ENCODE measurements around the gene DOHH.

DOHH gene

DNA sequence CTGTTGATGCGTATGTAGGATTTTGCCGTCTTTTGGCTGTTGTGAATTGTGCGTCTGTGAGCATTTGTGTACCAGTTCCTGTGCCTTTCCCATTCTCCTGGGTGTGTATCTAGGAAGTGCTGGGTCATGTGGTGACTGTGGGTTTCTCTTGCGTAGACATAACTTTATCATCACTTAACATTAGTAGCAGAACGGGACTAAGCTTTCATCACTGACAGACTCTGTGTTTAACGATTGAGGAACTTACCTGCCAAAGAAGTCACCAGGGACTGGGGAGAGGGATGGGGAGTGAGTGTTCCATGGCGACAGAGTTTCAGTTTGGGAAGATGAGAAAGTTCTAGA, 20.6 kb upstream of the DOHH start:
- peaks cover 57% of the 10 kb centered on the region for H3K79me2 ChIP-seq
- H3K4me1 ChIP-seq, result peaks cover 7% of the 10 kb centered on the region
- no peaks in the 10 kb centered on the region for H3K36me3 ChIP-seq (ENCODE audit: control insufficient read depth, insufficient read depth, low read length)
- H3K27ac ChIP-seq, result no peak overlapping the region
- H3K27me3 ChIP-seq (ENCODE audit: control insufficient read depth, insufficient read depth, low read length), result no peaks in the 10 kb centered on the region
- H2AFZ ChIP-seq, result no peak overlapping the region
- H3K9ac ChIP-seq, result no peak overlapping the region
- no peak overlapping the region for H3K4me3 ChIP-seq (ENCODE audit: low read depth, low read length)
- TF ChIP-seq, protein P1, sequence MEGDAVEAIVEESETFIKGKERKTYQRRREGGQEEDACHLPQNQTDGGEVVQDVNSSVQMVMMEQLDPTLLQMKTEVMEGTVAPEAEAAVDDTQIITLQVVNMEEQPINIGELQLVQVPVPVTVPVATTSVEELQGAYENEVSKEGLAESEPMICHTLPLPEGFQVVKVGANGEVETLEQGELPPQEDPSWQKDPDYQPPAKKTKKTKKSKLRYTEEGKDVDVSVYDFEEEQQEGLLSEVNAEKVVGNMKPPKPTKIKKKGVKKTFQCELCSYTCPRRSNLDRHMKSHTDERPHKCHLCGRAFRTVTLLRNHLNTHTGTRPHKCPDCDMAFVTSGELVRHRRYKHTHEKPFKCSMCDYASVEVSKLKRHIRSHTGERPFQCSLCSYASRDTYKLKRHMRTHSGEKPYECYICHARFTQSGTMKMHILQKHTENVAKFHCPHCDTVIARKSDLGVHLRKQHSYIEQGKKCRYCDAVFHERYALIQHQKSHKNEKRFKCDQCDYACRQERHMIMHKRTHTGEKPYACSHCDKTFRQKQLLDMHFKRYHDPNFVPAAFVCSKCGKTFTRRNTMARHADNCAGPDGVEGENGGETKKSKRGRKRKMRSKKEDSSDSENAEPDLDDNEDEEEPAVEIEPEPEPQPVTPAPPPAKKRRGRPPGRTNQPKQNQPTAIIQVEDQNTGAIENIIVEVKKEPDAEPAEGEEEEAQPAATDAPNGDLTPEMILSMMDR (IDR thresholded peaks at IDR 0.05), result no peak
- no peaks in the 10 kb centered on the region for H3K9me3 ChIP-seq (ENCODE audit: control insufficient read depth, low read length)
- no peak overlapping the region for H3K4me2 ChIP-seq (ENCODE audit: low read length)

DNA sequence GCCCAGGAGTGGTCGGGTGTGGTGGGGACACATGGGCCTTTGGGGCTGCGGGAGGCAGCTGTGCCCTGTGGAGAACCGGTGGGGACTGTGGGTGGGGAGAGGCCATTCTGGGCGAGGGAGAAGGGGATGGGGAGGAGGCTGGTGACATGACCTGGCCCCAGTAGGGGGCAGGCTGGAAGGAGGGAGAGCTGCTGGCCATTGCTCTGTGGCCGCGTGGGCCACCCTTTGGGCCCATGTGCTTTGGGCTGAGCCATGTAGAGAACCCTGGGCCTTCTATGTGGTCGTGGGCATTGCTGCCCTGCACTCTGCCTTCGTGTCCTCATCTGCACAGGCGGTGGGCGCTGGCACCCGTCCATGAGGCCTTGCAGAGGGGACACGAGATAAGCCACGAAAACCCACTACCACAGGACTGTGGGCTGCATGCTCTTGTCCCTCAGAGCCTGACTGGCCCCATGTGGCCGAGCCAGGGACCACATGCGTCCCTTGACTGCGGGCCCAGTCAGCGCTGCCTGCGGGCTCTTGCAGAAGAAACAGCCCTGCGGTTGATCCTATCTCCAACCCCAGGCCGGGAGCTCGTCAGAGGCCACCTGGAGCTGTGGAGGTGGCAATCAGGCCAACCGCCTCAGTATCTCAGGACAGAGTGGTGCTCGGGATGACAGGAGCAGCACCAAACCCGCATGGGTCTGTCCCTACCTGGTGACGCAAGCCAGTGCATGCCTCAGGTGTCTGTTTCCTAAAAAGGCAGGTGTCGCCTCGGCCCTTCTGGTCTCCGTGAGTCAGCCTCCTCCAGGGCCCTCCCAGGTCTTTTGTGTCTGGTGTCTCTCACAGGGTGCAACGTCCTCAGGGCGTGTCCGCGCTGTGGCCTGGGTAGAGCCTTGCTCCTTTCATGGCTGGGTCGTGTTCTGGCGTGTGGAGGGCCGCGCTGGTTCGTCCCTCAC, 20.0 kb upstream of the DOHH start:
- Histone ChIP-seq H3K4me3 (ENCODE audit: low read depth, low read length) (no peak overlapping the region), H3K4me2 (ENCODE audit: low read length) (no peak overlapping the region), H3K9me3 (ENCODE audit: control insufficient read depth, low read length) (no peaks in the 10 kb centered on the region), H2AFZ (no peak overlapping the region), H3K9ac (no peak overlapping the region), H3K27ac (no peak overlapping the region), H3K36me3 (ENCODE audit: control insufficient read depth, insufficient read depth, low read length) (no peaks in the 10 kb centered on the region), H3K79me2 (peaks cover 61% of the 10 kb centered on the region), H3K4me1 (peaks cover 7% of the 10 kb centered on the region), H3K27me3 (ENCODE audit: control insufficient read depth, insufficient read depth, low read length) (no peaks in the 10 kb centered on the region)
- TF ChIP-seq, protein P1 (IDR thresholded peaks at IDR 0.05), result no peak

GRCh38 chr19:3519126-3519525, 18.7 kb upstream of the DOHH start:
- Histone ChIP-seq H3K9me3 (ENCODE audit: control insufficient read depth, low read length) (no peaks in the 10 kb centered on the region), H3K27me3 (ENCODE audit: control insufficient read depth, insufficient read depth, low read length) (no peaks in the 10 kb centered on the region), H3K36me3 (ENCODE audit: control insufficient read depth, insufficient read depth, low read length) (no peaks in the 10 kb centered on the region), H3K4me1 (peaks cover 7% of the 10 kb centered on the region), H3K79me2 (peaks cover 70% of the 10 kb centered on the region), H3K27ac (no peak overlapping the region), H2AFZ (no peak overlapping the region), H3K9ac (no peak overlapping the region), H3K4me2 (ENCODE audit: low read length) (no peak overlapping the region), H3K4me3 (ENCODE audit: low read depth, low read length) (no peak overlapping the region)
- TF ChIP-seq, protein P1 (IDR thresholded peaks at IDR 0.05), result no peak

DNA sequence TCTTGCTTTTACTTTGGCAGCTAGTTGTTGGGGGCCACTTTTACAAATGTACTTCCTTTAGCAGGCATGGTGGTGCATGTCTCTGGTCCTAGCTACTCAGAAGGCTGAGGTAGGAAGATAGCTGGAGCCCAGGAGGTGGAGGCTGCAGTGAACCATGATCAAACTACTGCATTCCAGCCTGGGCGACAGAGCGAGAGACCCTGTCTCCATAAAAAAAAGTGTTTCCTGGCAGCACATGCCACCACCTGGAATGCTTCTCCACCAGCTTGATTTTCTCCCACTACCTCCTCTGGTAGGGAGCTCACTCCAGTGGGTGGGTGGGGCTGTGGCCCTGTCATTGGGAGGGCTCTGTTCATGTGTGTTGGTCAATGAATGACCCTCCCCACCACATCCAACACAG, 18.2 kb upstream of the DOHH start:
- H3K79me2 ChIP-seq, result peaks cover 71% of the 10 kb centered on the region
- H3K4me1 ChIP-seq, result peaks cover 7% of the 10 kb centered on the region
- H3K9me3 ChIP-seq (ENCODE audit: control insufficient read depth, low read length), result no peaks in the 10 kb centered on the region
- H3K27me3 ChIP-seq (ENCODE audit: control insufficient read depth, insufficient read depth, low read length), result no peaks in the 10 kb centered on the region
- no peak overlapping the region for H2AFZ ChIP-seq
- TF ChIP-seq, protein P1 (IDR thresholded peaks at IDR 0.05), result no peak
- no peak overlapping the region for H3K4me3 ChIP-seq (ENCODE audit: low read depth, low read length)
- no peak overlapping the region for H3K27ac ChIP-seq
- H3K9ac ChIP-seq, result no peak overlapping the region
- H3K4me2 ChIP-seq (ENCODE audit: low read length), result no peak overlapping the region
- no peaks in the 10 kb centered on the region for H3K36me3 ChIP-seq (ENCODE audit: control insufficient read depth, insufficient read depth, low read length)

GRCh38 chr19:3518255-3518654, 17.8 kb upstream of the DOHH start:
- H3K4me1 ChIP-seq, result peaks cover 7% of the 10 kb centered on the region
- H3K9me3 ChIP-seq (ENCODE audit: control insufficient read depth, low read length), result no peaks in the 10 kb centered on the region

More at GRCh38 chr19:3518255-3518654, 17.8 kb upstream of the DOHH start:
- no peak overlapping the region for H3K4me2 ChIP-seq (ENCODE audit: low read length)
- H3K27me3 ChIP-seq (ENCODE audit: control insufficient read depth, insufficient read depth, low read length), result no peaks in the 10 kb centered on the region
- H3K36me3 ChIP-seq (ENCODE audit: control insufficient read depth, insufficient read depth, low read length), result no peaks in the 10 kb centered on the region
- H3K9ac ChIP-seq, result no peak overlapping the region
- H2AFZ ChIP-seq, result no peak overlapping the region
- TF ChIP-seq, protein P1 (IDR thresholded peaks at IDR 0.05), result no peak
- H3K27ac ChIP-seq, result no peak overlapping the region
- H3K4me3 ChIP-seq (ENCODE audit: low read depth, low read length), result no peak overlapping the region
- peaks cover 74% of the 10 kb centered on the region for H3K79me2 ChIP-seq
